ENCODE data around the gene CLEC1B. TPM values are rescaled to one million over a fixed set of nuclear protein-coding genes. Genes with fewer than 3 reads are reported as not detected.
"Not testable (repeated sequence)": the region's sequence is repeated elsewhere in the genome, so short reads cannot be mapped to it uniquely, and the experiment has no call there.

Gene CLEC1B
- total and polyA plus RNA-seq, 3 donors from 2014 or later, result 0.63 to 1.7 (median 1.2) TPM

- Histone ChIP-seq H3K36me3 (ENCODE audit: low read depth, missing control alignments) (no peaks in the 10 kb centered on the region), H3K27ac (no peak overlapping the region), H3K9me3 (no peaks in the 10 kb centered on the region), H3K27me3 (no peaks in the 10 kb centered on the region), H3K4me3 (no peak overlapping the region), H3K4me1 (no peaks in the 10 kb centered on the region)
- intact Hi-C loops (cut with DNase I; ENCODE audit: low total_unique reads), result no loop called here
- DNase-seq, result no peak
- TF ChIP-seq POLR2A (IDR thresholded peaks at IDR 0.05), result no peak
- no peak for TF ChIP-seq CTCF (IDR thresholded peaks at IDR 0.05)
These were observed 41.1 kb downstream of the CLEC1B start for GRCh38 chr12:9957834-9958233.

GRCh38 chr12:9952954-9953729 is 45.8 kb downstream of the CLEC1B start:
- H3K27ac ChIP-seq; intact Hi-C loops (cut with DNase I; ENCODE audit: low total_unique reads); H3K36me3 ChIP-seq (ENCODE audit: low read depth, missing control alignments); DNase-seq; H3K27me3 ChIP-seq; H3K4me3 ChIP-seq; H3K4me1 ChIP-seq; H3K9me3 ChIP-seq: not testable (repeated sequence)
- WGBS, 2 donors, result 77% methylated on average over 4 of the region's 55 CpGs; no CpG with 5 or more reads in 1 of the 2 donors

GRCh38 chr12:9951026-9951675 is 47.8 kb downstream of the CLEC1B start:
- no peak overlapping the region for H3K4me3 ChIP-seq
- H3K4me1 ChIP-seq, result no peaks in the 10 kb centered on the region
- DNase-seq, result no peak
- H3K9me3 ChIP-seq, result no peaks in the 10 kb centered on the region
- no peaks in the 10 kb centered on the region for H3K36me3 ChIP-seq (ENCODE audit: low read depth, missing control alignments)
- H3K27ac ChIP-seq, result no peak overlapping the region
- no peaks in the 10 kb centered on the region for H3K27me3 ChIP-seq
- WGBS, 2 donors, result 60 to 82% methylated on average over 5 of the region's 5 CpGs
- intact Hi-C loops (cut with DNase I; ENCODE audit: low total_unique reads), result no loop called here
- no peak for TF ChIP-seq CTCF (IDR thresholded peaks at IDR 0.05)

DNA sequence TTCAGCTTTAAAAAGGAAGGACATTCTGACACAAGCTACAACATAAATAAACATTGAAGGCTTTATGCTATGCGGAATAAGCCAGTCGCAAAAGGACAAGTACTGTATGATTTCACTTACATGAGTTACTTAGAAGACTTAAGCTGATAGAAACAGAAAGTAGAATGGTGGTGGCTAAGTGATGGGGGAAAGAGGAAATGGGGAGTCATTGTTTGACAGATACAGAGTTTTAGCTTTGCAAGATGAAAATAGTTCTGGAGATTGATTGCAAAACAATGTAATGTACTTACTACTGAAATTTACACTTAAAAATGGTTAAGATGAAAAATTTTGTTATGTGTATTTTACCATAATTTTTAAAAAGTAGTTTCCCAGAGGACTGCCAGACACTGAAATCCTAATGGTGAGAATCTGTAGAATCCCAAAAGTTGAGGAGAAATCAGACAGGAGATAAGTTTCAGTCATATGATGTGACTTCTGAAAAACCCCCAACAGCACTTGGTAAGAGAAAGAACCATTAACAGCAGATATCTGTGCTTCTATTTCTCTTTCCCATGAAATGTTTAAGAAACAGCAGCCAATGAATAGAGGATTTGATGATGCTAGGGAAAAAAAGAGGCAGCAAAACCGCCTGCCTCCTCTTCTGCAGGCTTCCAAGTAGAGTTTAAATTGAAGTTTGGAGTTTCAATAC is 50.2 kb downstream of the CLEC1B start:
- intact Hi-C loops (cut with DNase I; ENCODE audit: low total_unique reads), result no loop called here
- Histone ChIP-seq H3K9me3 (no peaks in the 10 kb centered on the region), H3K27ac (no peak overlapping the region), H3K4me1 (no peaks in the 10 kb centered on the region), H3K4me3 (no peak overlapping the region), H3K27me3 (no peaks in the 10 kb centered on the region), H3K36me3 (ENCODE audit: low read depth, missing control alignments) (no peaks in the 10 kb centered on the region)
- WGBS, 2 donors, result 86% methylated on average over 3 of the region's 3 CpGs
- no peak for DNase-seq
- TF ChIP-seq POLR2A (IDR thresholded peaks at IDR 0.05) (no peak), CTCF (IDR thresholded peaks at IDR 0.05) (no peak)

DNA sequence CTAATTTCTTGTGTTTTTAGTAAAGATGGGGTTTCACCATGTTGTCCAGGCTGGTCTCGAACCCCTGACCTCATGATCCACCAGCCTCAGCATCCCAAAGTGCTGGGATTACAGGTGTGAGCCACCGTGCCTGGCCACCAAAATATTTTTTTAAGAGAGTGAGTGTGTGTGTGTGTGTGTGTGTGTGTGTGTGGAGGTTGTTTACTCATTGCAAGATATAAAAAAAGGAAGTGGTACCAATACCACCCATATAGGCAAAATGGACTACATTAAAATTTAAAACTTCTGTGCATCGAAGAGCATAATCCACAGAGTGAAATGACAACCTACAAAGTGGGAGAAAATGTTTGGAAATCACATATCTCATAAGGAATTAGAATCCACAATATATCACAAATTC is 51.2 kb downstream of the CLEC1B start:
- Histone ChIP-seq H3K9me3 (no peaks in the 10 kb centered on the region), H3K27me3 (no peaks in the 10 kb centered on the region), H3K27ac (no peak overlapping the region), H3K36me3 (ENCODE audit: low read depth, missing control alignments) (no peaks in the 10 kb centered on the region), H3K4me3 (no peak overlapping the region), H3K4me1 (no peaks in the 10 kb centered on the region)
- TF ChIP-seq CTCF (IDR thresholded peaks at IDR 0.05), result no peak
- no peak for TF ChIP-seq POLR2A (IDR thresholded peaks at IDR 0.05)
- 87% methylated on average over 3 of the region's 3 CpGs for WGBS, 2 donors
- DNase-seq, result no peak
- intact Hi-C loops (cut with DNase I; ENCODE audit: low total_unique reads), result no loop called here
